CD4-positive, alpha-beta T cell treated with Interleukin-17A for 4 hours (primary cell): ENCODE data around the gene SLC16A2.

Experiments
- DNase-seq: peaks from one replicate; pipeline ENCODE4 v3.0.0-alpha.2; 2020; ENCODE audit warnings: mixed read lengths

Gene SLC16A2

GRCh38 chrX:74545880-74546523 is 124.7 kb downstream of the SLC16A2 start:
- no peak for DNase-seq

- DNase-seq, result no peak
Observed at GRCh38 chrX:74546984-74547383, 125.7 kb downstream of the SLC16A2 start.

DNA sequence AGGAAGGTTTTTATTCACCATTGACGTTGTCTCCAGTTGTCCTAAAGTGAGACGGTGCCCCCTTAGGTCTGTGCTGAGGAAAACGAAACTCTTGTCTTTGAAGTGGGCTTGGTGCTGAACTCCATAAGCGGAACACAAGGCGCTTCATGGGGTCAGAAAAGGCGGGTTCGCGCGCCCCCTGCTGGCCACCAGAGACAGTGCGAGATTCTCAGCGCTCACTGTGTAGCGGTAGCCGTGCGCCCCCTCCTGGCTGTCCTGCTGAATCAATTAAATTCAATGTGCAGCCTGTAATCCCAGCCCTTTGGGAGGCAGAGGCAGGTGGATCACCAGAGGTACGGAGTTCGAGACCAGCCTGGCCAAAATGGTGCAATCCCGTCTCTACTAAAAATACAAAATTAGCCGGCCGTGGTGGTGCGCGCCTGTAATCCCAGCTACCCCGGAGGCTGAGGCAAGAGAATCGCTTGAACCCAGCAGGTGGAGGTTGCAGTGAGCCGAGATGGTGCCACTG is 129.1 kb downstream of the SLC16A2 start:
- DNase-seq, result peak; percentile 94

- DNase-seq, result no peak
Observed at GRCh38 chrX:74551934-74552333, 130.6 kb downstream of the SLC16A2 start.

DNA sequence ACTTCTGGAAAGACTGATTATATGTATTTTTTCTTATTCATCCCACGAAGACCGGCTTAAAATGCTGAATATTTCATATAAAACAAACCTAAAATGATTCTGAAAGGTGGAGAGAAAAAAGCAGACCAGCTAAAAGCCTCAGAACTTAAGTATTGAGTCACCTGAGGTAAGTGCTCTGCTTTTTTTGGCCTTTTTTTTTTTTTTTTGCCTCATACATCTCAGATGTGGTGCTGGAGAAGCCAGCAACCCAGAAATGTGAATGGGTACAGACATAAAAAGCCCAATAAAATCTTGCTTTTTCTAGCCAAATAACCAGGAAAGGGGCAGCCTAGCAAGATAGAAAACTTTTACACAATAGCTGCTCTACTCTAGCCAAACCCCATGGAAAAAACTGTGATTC is 136.1 kb downstream of the SLC16A2 start:
- no peak for DNase-seq

GRCh38 chrX:74578137-74578536 is 156.8 kb downstream of the SLC16A2 start:
- DNase-seq, result no peak

- no peak for DNase-seq
Observed at GRCh38 chrX:74579597-74580198, 158.4 kb downstream of the SLC16A2 start.
